ENCODE data around the gene ATF4.

GRCh38 chr22:39518144-39518786, 2.1 kb upstream of the ATF4 start:
- TF ChIP-seq POLR2A (IDR thresholded peaks at IDR 0.05) (no peak), CTCF (IDR thresholded peaks at IDR 0.05) (no peak)
